ENCODE results near the gene MALRD1. TPM values are rescaled to one million over a fixed set of nuclear protein-coding genes. Genes with fewer than 3 reads are reported as not detected.

Gene MALRD1
- total and polyA plus RNA-seq, 2 donors (not counting 1 experiment from before 2014, with no cell fraction given), result 0.62 to 1.7 TPM

DNA sequence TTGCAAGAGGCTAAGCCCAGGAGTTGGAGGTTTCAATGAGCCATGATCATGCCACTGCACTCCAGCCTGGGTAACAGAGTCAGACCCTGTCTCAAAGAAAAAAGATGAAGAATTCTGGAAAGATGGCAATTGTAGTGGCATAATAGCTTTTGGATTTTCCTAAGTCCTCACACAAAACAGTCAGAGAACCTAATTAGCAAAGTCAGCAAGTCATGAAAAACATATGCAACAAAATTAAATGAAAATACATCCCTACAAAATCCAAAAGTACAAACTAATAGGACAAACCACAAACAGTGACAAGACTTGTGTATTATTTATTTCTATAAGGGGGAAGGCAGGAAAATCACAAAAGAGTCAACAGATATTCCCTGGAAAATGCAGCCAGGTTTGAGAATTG, 405.4 kb downstream of the MALRD1 start:
- Histone ChIP-seq H3K9ac (ENCODE audit: insufficient read depth, low read length) (no peak overlapping the region), H3K27ac (ENCODE audit: insufficient read depth, low read length) (no peak overlapping the region), H3K36me3 (ENCODE audit: control insufficient read depth, insufficient read depth, low read length) (no peaks in the 10 kb centered on the region), H3K79me2 (ENCODE audit: control insufficient read depth, insufficient read depth, low read length) (no peaks in the 10 kb centered on the region), H4K20me1 (ENCODE audit: control insufficient read depth, extremely low read depth, insufficient read depth, low read length) (no peaks in the 10 kb centered on the region), H3K27me3 (ENCODE audit: control insufficient read depth, insufficient read depth, low read length) (no peaks in the 10 kb centered on the region), H3K4me3 (replicated peaks in 1 of 4; ENCODE audit: control extremely low read depth in 1 of 4, insufficient read depth in 1 of 4, low read depth in 3 of 4, low read length in 4 of 4) (no peak overlapping the region), H3K9me3 (ENCODE audit: control insufficient read depth, insufficient read depth, low read depth, low read length) (no peaks in the 10 kb centered on the region), H3K4me1 (ENCODE audit: control insufficient read depth, extremely low read depth, insufficient read depth, low read length) (no peaks in the 10 kb centered on the region), H3K4me2 (ENCODE audit: extremely low read depth, insufficient read depth, low read length) (no peak overlapping the region), H2AFZ (ENCODE audit: low read length) (no peak overlapping the region)
- TF ChIP-seq EZH2 (IDR thresholded peaks at IDR 0.05; ENCODE audit: low read length, missing control alignments), result no peak
- TF ChIP-seq, protein P1, sequence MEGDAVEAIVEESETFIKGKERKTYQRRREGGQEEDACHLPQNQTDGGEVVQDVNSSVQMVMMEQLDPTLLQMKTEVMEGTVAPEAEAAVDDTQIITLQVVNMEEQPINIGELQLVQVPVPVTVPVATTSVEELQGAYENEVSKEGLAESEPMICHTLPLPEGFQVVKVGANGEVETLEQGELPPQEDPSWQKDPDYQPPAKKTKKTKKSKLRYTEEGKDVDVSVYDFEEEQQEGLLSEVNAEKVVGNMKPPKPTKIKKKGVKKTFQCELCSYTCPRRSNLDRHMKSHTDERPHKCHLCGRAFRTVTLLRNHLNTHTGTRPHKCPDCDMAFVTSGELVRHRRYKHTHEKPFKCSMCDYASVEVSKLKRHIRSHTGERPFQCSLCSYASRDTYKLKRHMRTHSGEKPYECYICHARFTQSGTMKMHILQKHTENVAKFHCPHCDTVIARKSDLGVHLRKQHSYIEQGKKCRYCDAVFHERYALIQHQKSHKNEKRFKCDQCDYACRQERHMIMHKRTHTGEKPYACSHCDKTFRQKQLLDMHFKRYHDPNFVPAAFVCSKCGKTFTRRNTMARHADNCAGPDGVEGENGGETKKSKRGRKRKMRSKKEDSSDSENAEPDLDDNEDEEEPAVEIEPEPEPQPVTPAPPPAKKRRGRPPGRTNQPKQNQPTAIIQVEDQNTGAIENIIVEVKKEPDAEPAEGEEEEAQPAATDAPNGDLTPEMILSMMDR (conservative IDR thresholded peaks at IDR 0.05 in 1 of 2, IDR thresholded peaks at IDR 0.05 in 1 of 2; ENCODE audit: low read depth in 1 of 2, low read length in 2 of 2), result no peak
- no peak for DNase-seq (ENCODE audit: low read depth in 2 of 2)

DNA sequence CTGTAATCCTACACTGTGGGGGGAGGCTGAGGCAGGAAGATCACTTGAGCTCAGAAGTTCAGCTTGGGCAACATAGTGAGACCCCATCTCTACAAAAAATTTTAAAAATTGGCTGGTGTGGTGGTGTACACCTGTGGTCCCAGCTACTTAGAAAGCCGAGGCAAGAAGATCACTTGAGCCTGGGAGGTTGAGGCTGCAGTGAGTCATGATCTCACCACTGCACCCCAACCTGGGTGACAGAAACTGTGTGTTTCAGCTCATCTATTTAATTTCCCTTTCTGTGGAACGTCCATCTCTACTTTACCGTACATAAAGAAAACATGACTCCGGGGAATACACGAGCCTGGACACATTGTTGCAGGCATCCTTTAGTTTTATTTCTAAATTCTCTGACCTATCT, 413.0 kb downstream of the MALRD1 start:
- no peak for DNase-seq (ENCODE audit: low read depth in 2 of 2)
- Histone ChIP-seq H3K9me3 (ENCODE audit: control insufficient read depth, insufficient read depth, low read depth, low read length) (no peaks in the 10 kb centered on the region), H4K20me1 (ENCODE audit: control insufficient read depth, extremely low read depth, insufficient read depth, low read length) (no peaks in the 10 kb centered on the region), H3K4me3 (replicated peaks in 1 of 4; ENCODE audit: control extremely low read depth in 1 of 4, insufficient read depth in 1 of 4, low read depth in 3 of 4, low read length in 4 of 4) (no peak overlapping the region), H3K27ac (ENCODE audit: insufficient read depth, low read length) (no peak overlapping the region), H3K4me2 (ENCODE audit: extremely low read depth, insufficient read depth, low read length) (no peak overlapping the region), H3K27me3 (ENCODE audit: control insufficient read depth, insufficient read depth, low read length) (no peaks in the 10 kb centered on the region), H3K4me1 (ENCODE audit: control insufficient read depth, extremely low read depth, insufficient read depth, low read length) (no peaks in the 10 kb centered on the region), H2AFZ (ENCODE audit: low read length) (no peak overlapping the region), H3K79me2 (ENCODE audit: control insufficient read depth, insufficient read depth, low read length) (no peaks in the 10 kb centered on the region), H3K9ac (ENCODE audit: insufficient read depth, low read length) (no peak overlapping the region), H3K36me3 (ENCODE audit: control insufficient read depth, insufficient read depth, low read length) (no peaks in the 10 kb centered on the region)
- TF ChIP-seq EZH2 (IDR thresholded peaks at IDR 0.05; ENCODE audit: low read length, missing control alignments), result no peak
- TF ChIP-seq, protein P1 (conservative IDR thresholded peaks at IDR 0.05 in 1 of 2, IDR thresholded peaks at IDR 0.05 in 1 of 2; ENCODE audit: low read depth in 1 of 2, low read length in 2 of 2), result no peak

DNA sequence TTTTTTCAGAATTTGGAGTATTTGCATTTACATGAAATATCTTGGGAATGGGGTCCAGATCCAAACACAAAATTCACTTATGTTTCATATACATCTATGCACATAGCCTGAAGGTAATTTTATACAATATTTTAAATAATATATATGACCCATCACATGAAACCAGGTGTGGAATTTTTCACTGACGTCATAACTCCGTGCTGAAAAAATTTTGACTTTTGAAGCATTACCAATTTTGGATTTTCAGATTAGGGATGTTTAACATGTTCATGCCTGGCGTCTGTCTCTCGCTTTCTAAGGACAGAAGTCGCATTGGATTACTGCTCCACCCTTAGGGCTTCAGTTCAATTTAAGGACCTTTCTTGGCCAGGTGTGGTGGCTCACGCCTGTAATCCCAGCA, 418.1 kb downstream of the MALRD1 start:
- Histone ChIP-seq H3K4me1 (ENCODE audit: control insufficient read depth, extremely low read depth, insufficient read depth, low read length) (no peaks in the 10 kb centered on the region), H4K20me1 (ENCODE audit: control insufficient read depth, extremely low read depth, insufficient read depth, low read length) (no peaks in the 10 kb centered on the region)

More for the DNA sequence above, 418.1 kb downstream of the MALRD1 start:
- TF ChIP-seq, protein P1 (conservative IDR thresholded peaks at IDR 0.05 in 1 of 2, IDR thresholded peaks at IDR 0.05 in 1 of 2; ENCODE audit: low read depth in 1 of 2, low read length in 2 of 2), result no peak
- TF ChIP-seq EZH2 (IDR thresholded peaks at IDR 0.05; ENCODE audit: low read length, missing control alignments), result no peak
- Histone ChIP-seq H2AFZ (ENCODE audit: low read length) (no peak overlapping the region), H3K4me3 (replicated peaks in 1 of 4; ENCODE audit: control extremely low read depth in 1 of 4, insufficient read depth in 1 of 4, low read depth in 3 of 4, low read length in 4 of 4) (no peak overlapping the region), H3K36me3 (ENCODE audit: control insufficient read depth, insufficient read depth, low read length) (no peaks in the 10 kb centered on the region), H3K9ac (ENCODE audit: insufficient read depth, low read length) (no peak overlapping the region), H3K27ac (ENCODE audit: insufficient read depth, low read length) (no peak overlapping the region), H3K9me3 (ENCODE audit: control insufficient read depth, insufficient read depth, low read depth, low read length) (no peaks in the 10 kb centered on the region), H3K4me2 (ENCODE audit: extremely low read depth, insufficient read depth, low read length) (no peak overlapping the region), H3K27me3 (ENCODE audit: control insufficient read depth, insufficient read depth, low read length) (no peaks in the 10 kb centered on the region), H3K79me2 (ENCODE audit: control insufficient read depth, insufficient read depth, low read length) (no peaks in the 10 kb centered on the region)
- no peak for DNase-seq (ENCODE audit: low read depth in 2 of 2)

Data from fibroblast of lung (primary cell).